ENCODE data around the gene ACKR2.

ACKR2 gene

DNA sequence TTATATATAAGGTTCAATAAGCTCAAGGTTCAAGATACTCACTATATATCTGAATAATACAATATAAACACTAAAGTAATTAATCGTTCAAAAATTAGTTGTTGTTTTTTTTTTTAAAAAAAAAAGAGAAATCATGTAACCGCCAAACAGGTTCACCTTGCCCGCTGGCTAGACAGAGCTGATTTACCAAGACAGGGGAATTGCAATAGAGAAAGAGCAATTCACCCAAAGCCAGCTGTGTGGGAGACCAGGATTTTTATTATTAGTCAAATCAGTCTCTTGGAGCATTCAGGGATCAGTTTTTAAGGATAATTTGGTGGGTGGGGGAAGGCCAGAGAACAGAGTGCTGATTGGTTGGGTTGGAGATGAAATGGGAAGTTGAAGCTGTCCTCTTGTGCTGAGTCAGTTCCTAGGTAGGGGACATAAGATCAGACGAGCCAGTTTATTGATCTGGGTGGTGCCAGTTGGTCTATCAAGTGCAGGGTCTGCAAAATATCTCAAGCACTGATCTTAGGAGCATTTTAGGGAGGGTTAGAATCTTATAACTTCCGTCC lies 12.8 kb upstream of the ACKR2 start:
- TF ChIP-seq, protein P1, sequence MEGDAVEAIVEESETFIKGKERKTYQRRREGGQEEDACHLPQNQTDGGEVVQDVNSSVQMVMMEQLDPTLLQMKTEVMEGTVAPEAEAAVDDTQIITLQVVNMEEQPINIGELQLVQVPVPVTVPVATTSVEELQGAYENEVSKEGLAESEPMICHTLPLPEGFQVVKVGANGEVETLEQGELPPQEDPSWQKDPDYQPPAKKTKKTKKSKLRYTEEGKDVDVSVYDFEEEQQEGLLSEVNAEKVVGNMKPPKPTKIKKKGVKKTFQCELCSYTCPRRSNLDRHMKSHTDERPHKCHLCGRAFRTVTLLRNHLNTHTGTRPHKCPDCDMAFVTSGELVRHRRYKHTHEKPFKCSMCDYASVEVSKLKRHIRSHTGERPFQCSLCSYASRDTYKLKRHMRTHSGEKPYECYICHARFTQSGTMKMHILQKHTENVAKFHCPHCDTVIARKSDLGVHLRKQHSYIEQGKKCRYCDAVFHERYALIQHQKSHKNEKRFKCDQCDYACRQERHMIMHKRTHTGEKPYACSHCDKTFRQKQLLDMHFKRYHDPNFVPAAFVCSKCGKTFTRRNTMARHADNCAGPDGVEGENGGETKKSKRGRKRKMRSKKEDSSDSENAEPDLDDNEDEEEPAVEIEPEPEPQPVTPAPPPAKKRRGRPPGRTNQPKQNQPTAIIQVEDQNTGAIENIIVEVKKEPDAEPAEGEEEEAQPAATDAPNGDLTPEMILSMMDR (conservative IDR thresholded peaks at IDR 0.05; ENCODE audit: low read depth, low read length): no peak
- Histone ChIP-seq H3K79me2 (ENCODE audit: insufficient read depth, low read depth) (no peaks in the 10 kb centered on the region), H3K36me3 (ENCODE audit: insufficient read depth) (no peaks in the 10 kb centered on the region)

DNA sequence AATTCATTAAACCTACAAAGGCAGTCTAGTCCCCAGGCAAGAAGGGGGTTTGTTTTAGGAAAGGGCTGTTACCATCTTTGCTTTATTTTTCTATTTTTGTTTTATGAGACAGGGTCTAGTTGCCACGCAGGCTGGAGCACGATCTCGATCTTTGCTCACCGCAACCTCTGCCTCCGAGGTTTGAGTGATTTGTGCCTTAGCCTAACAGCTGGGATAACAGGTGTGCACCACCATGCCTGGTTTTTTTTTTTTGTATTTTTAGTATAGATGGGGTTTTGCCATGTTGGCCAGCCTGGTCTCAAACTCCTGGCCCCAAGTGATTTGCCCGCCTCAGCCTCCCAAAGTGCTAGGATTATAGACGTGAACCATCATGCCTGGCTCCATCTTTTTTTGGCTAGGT lies 9.9 kb upstream of the ACKR2 start:
- Histone ChIP-seq H3K36me3 (ENCODE audit: insufficient read depth) (no peaks in the 10 kb centered on the region; the same call in 1 of the 2 replicates), H3K9ac (no peak overlapping the region), H3K4me1 (ENCODE audit: low read depth, poor library complexity, severe bottlenecking) (no peaks in the 10 kb centered on the region), H3K27me3 (ENCODE audit: insufficient read depth, low read depth) (no peaks in the 10 kb centered on the region), H2AFZ (ENCODE audit: low read depth) (no peak overlapping the region), H4K20me1 (ENCODE audit: insufficient read depth) (no peaks in the 10 kb centered on the region), H3K27ac (no peak overlapping the region), H3K4me3 (IDR thresholded peaks at IDR 0.05; ENCODE audit: insufficient read depth, low read depth, low read length) (no peak overlapping the region), H3K4me2 (no peak overlapping the region), H3K79me2 (ENCODE audit: insufficient read depth, low read depth) (peaks cover 5% of the 10 kb centered on the region; the same call in 1 of the 2 replicates)
- TF ChIP-seq, protein P1 (conservative IDR thresholded peaks at IDR 0.05; ENCODE audit: low read depth, low read length): no peak

More for the DNA sequence above, 12.8 kb upstream of the ACKR2 start:
- no peak overlapping the region for H3K4me2 ChIP-seq
- H3K27me3 ChIP-seq (ENCODE audit: insufficient read depth, low read depth): no peaks in the 10 kb centered on the region
- no peak overlapping the region for H3K27ac ChIP-seq
- H3K9ac ChIP-seq: no peak overlapping the region
- no peak overlapping the region for H2AFZ ChIP-seq (ENCODE audit: low read depth)
- no peaks in the 10 kb centered on the region for H3K4me1 ChIP-seq (ENCODE audit: low read depth, poor library complexity, severe bottlenecking)
- H4K20me1 ChIP-seq (ENCODE audit: insufficient read depth): no peaks in the 10 kb centered on the region
- no peak overlapping the region for H3K4me3 ChIP-seq (IDR thresholded peaks at IDR 0.05; ENCODE audit: insufficient read depth, low read depth, low read length)

DNA sequence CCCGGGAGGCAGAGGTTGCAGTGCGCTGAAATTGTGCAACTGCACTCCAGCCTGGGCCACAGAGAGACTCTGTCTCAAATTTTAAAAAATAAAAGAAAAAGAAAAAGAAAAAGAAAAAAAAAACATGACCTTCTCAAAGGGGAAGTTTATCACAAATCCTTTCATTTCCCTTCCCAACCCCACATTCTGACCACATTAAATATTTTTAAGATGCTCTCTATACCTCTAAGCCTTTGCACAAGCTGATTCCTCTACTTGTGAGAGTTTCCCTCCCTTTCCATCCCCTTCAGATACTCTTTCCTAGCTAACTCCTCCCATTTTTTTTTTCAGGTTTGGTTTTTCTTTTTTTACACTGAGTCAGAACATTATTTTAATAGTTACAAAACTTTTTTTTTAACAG lies 9.0 kb upstream of the ACKR2 start:
- peaks cover 5% of the 10 kb centered on the region; the same call in 1 of the 2 replicates for H3K79me2 ChIP-seq (ENCODE audit: insufficient read depth, low read depth)
- no peak overlapping the region for H2AFZ ChIP-seq (ENCODE audit: low read depth)
- no peak overlapping the region for H3K4me2 ChIP-seq
- no peak overlapping the region for H3K27ac ChIP-seq
- H4K20me1 ChIP-seq (ENCODE audit: insufficient read depth): no peaks in the 10 kb centered on the region
- H3K4me1 ChIP-seq (ENCODE audit: low read depth, poor library complexity, severe bottlenecking): no peaks in the 10 kb centered on the region
- no peaks in the 10 kb centered on the region; the same call in 1 of the 2 replicates for H3K36me3 ChIP-seq (ENCODE audit: insufficient read depth)
- TF ChIP-seq, protein P1 (conservative IDR thresholded peaks at IDR 0.05; ENCODE audit: low read depth, low read length): no peak
- H3K9ac ChIP-seq: no peak overlapping the region
- H3K27me3 ChIP-seq (ENCODE audit: insufficient read depth, low read depth): no peaks in the 10 kb centered on the region
- no peak overlapping the region for H3K4me3 ChIP-seq (IDR thresholded peaks at IDR 0.05; ENCODE audit: insufficient read depth, low read depth, low read length)

DNA sequence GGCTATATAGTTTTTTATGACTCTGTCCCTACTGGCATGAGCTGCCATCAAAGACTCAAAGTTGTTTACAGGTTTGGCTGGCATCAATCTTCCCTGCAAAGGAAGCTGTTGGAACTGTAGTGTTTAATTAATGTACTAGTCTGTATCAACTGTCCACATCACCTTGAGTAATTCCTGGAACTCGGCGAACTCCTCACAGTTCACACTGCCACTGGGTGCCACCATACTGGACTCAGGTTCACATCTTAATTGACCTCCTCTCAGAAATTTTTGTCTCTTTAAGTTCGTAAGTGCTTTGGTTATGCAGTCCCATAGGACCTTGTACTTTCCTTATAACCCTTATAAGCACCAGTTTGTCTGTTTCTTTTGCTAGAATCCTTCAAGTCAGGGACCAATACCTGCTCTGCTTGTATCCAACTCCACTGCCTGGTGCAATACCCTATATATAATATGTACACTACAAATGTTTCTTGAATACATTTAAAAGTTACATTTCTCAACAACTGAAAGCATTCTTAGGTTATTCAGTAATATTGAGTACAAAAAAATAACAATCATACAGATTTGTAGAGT lies 8.1 kb upstream of the ACKR2 start:
- Histone ChIP-seq H3K4me3 (IDR thresholded peaks at IDR 0.05; ENCODE audit: insufficient read depth, low read depth, low read length) (no peak overlapping the region), H2AFZ (ENCODE audit: low read depth) (no peak overlapping the region), H3K27me3 (ENCODE audit: insufficient read depth, low read depth) (no peaks in the 10 kb centered on the region), H3K9ac (no peak overlapping the region), H3K4me1 (ENCODE audit: low read depth, poor library complexity, severe bottlenecking) (no peaks in the 10 kb centered on the region), H3K36me3 (ENCODE audit: insufficient read depth) (no peaks in the 10 kb centered on the region; the same call in 1 of the 2 replicates), H4K20me1 (ENCODE audit: insufficient read depth) (no peaks in the 10 kb centered on the region), H3K79me2 (ENCODE audit: insufficient read depth, low read depth) (peaks cover 5% of the 10 kb centered on the region; the same call in 1 of the 2 replicates), H3K27ac (no peak overlapping the region), H3K4me2 (no peak overlapping the region)
- TF ChIP-seq, protein P1 (conservative IDR thresholded peaks at IDR 0.05; ENCODE audit: low read depth, low read length): no peak

Measured in KMS-11 (cell line).